Lower leg skin (tissue), 3 donors: Measurements from ENCODE around the gene CTBP2.

Experiments
- POLR2A ChIP-seq, 2 donors: fragments of 450-650 bp; IDR thresholded peaks; one replicate each; pipeline ENCODE4 v1.6.1; 2016 to 2017; ENCODE audit warnings: antibody characterized with exemption in 2 of 2, mild to moderate bottlenecking in 1 of 2, moderate library complexity in 1 of 2
- TF ChIP-seq, protein P1 (sequence below), 3 donors: fragments of 450-650 bp; IDR thresholded peaks; one replicate each; pipeline ENCODE4 v1.5.1; 2016; ENCODE audit warnings: antibody characterized with exemption in 3 of 3, mild to moderate bottlenecking in 3 of 3, moderate library complexity in 2 of 3

DNA sequence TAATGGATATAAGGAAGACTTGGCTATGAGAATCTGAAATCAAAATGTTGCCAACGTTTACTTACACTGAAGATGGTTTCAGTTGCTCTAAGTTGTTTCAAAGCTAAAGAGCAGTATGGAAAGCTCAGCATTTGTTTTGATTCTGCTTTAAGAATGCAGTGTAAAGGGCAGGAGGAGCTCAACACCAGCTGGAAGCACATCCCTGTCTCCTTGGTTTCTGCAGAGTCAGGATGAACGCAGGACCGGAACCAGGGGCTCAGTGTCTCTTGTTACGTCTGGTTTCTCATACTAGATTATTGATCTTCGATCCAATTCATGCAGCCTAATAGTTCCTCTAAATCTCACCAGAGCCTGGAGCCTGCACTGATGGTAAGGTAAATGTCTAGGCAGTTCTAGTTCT lies 194.4 kb downstream of the CTBP2 start:
- TF ChIP-seq POLR2A (IDR thresholded peaks at IDR 0.05), result no peak
- TF ChIP-seq, protein P1, sequence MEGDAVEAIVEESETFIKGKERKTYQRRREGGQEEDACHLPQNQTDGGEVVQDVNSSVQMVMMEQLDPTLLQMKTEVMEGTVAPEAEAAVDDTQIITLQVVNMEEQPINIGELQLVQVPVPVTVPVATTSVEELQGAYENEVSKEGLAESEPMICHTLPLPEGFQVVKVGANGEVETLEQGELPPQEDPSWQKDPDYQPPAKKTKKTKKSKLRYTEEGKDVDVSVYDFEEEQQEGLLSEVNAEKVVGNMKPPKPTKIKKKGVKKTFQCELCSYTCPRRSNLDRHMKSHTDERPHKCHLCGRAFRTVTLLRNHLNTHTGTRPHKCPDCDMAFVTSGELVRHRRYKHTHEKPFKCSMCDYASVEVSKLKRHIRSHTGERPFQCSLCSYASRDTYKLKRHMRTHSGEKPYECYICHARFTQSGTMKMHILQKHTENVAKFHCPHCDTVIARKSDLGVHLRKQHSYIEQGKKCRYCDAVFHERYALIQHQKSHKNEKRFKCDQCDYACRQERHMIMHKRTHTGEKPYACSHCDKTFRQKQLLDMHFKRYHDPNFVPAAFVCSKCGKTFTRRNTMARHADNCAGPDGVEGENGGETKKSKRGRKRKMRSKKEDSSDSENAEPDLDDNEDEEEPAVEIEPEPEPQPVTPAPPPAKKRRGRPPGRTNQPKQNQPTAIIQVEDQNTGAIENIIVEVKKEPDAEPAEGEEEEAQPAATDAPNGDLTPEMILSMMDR (IDR thresholded peaks at IDR 0.05), result no peak
